Measurements from ENCODE around the gene MAPK10.

- TF ChIP-seq CTCF (conservative IDR thresholded peaks at IDR 0.05; ENCODE audit: low read length) (no peak), EZH2phosphoT487 (IDR thresholded peaks at IDR 0.05; ENCODE audit: borderline replicate concordance) (no peak)
These were observed 270.0 kb downstream of the MAPK10 start for GRCh38 chr4:86089781-86090323.

All from Loucy (cell line).